Smooth muscle cell (in vitro differentiated cells): ENCODE data around the gene BNIP2. TPM values are rescaled to one million over a fixed set of nuclear protein-coding genes. Genes with fewer than 3 reads are reported as not detected.

Experiments used
- DNase-seq: peaks from one replicate; lab custom pipeline; 2025; ENCODE audit not compliant: unreplicated experiment; lab: John Stamatoyannopoulos, UW
- H2AFZ ChIP-seq: fragments of 200-600 bp; sonication (generic); 2 replicates; pipeline ENCODE4 v1.6.0; 2016; ENCODE audit warnings: antibody characterized with exemption, low read depth, mild to moderate bottlenecking
- H3F3A ChIP-seq: fragments of 200-600 bp; sonication (generic); 2 replicates; pipeline ENCODE4 v1.6.0; 2017; ENCODE audit warnings: antibody characterized with exemption, low read depth
- H3K27ac ChIP-seq: fragments of 200-600 bp; sonication (generic); 2 replicates; pipeline ENCODE4 v1.5.1; 2016; ENCODE audit warnings: low read depth, mild to moderate bottlenecking
- H3K27me3 ChIP-seq: fragments of 200-600 bp; sonication (generic); 2 replicates; pipeline ENCODE4 v1.6.1; 2016; ENCODE audit warnings: low read depth, mild to moderate bottlenecking
- H3K36me3 ChIP-seq: fragments of 200-600 bp; sonication (generic); 2 replicates; pipeline ENCODE4 v1.5.1; 2016; ENCODE audit warnings: low read depth
- H3K4me1 ChIP-seq: fragments of 200-600 bp; sonication (generic); 2 replicates; pipeline ENCODE4 v1.5.1; 2016; ENCODE audit warnings: low read depth
- H3K4me2 ChIP-seq: fragments of 200-600 bp; sonication (generic); 2 replicates; pipeline ENCODE4 v1.6.0; 2016; ENCODE audit warnings: mild to moderate bottlenecking
- H3K4me3 ChIP-seq: fragments of 200-600 bp; sonication (generic); 2 replicates; pipeline ENCODE4 v1.5.1; 2016; ENCODE audit warnings: mild to moderate bottlenecking
- H3K79me2 ChIP-seq: fragments of 200-600 bp; sonication (generic); 2 replicates; pipeline ENCODE4 v1.6.0; 2016; ENCODE audit warnings: low read depth, mild to moderate bottlenecking
- H3K9ac ChIP-seq: fragments of 200-600 bp; sonication (generic); 2 replicates; pipeline ENCODE4 v1.6.0; 2016; ENCODE audit warnings: low read depth
- H3K9me3 ChIP-seq: fragments of 200-600 bp; sonication (generic); replicated peaks from 2 replicates; pipeline ENCODE4 v1.5.1; 2016; ENCODE audit warnings: low read depth
- H4K20me1 ChIP-seq: fragments of 200-600 bp; sonication (generic); 2 replicates; pipeline ENCODE4 v1.6.0; 2016; ENCODE audit warnings: low read depth
- CTCF ChIP-seq: fragments of 200-600 bp; sonication (generic); IDR thresholded peaks from 2 replicates; pipeline ENCODE4 v1.5.1; 2017; ENCODE audit warnings: borderline replicate concordance, mild to moderate bottlenecking, antibody characterized with exemption; ENCODE audit not compliant: insufficient read depth, poor library complexity, severe bottlenecking
- WGBS: methylation state at CpG from one replicate; pipeline ENCODE4 v1.1.7; 2016; ENCODE audit warnings: low lambda C conversion rate; 5-methylcytosine and 5-hydroxymethylcytosine counted together
- polyA plus RNA-seq: library from polyadenylated mRNA; unstranded; fragments of >200 nt; fragmentation: Nextera tagmentation; extraction: Ambion mirVana; gene quantifications from 2 replicates; pipeline ENCODE4 v1.2.1, GENCODE V29; 2016
- total RNA-seq: library from RNA; depleted of rRNA; stranded (reverse); fragments of >200 nt; gene quantifications from 2 replicates; pipeline ENCODE4 v1.2.3, GENCODE V29; 2014

The BNIP2 gene
- total and polyA plus RNA-seq, 2 experiments from 2014 or later: 48.7 to 104 TPM

- H3K79me2 ChIP-seq: peaks cover 52% of the 10 kb centered on the region
- no peak overlapping the region for H3K9ac ChIP-seq
- no peak for DNase-seq
- no peak overlapping the region for H3K4me2 ChIP-seq
- H3K4me1 ChIP-seq: no peaks in the 10 kb centered on the region
- H3K27ac ChIP-seq: no peak overlapping the region
- TF ChIP-seq CTCF: no peak
- no peaks in the 10 kb centered on the region for H3K9me3 ChIP-seq
- WGBS: 96% methylated on average over 6 of the region's 6 CpGs
- H3K4me3 ChIP-seq: no peak overlapping the region
- peaks cover 41% of the 10 kb centered on the region for H3K36me3 ChIP-seq
- no peaks in the 10 kb centered on the region for H3F3A ChIP-seq
- peaks cover 66% of the 10 kb centered on the region for H4K20me1 ChIP-seq
- H2AFZ ChIP-seq: no peak overlapping the region
- H3K27me3 ChIP-seq: no peaks in the 10 kb centered on the region
These were observed 8.8 kb downstream of the BNIP2 start for GRCh38 chr15:59680346-59680745.

- WGBS: 86% methylated on average over 1 of the region's 1 CpG
- DNase-seq: no peak
- Histone ChIP-seq H3K4me3 (no peak overlapping the region), H3K27me3 (no peaks in the 10 kb centered on the region), H3K4me2 (no peak overlapping the region), H4K20me1 (peaks cover 57% of the 10 kb centered on the region), H2AFZ (no peak overlapping the region), H3K9ac (no peak overlapping the region), H3F3A (no peaks in the 10 kb centered on the region), H3K36me3 (peaks cover 46% of the 10 kb centered on the region), H3K27ac (no peak overlapping the region), H3K79me2 (peaks cover 34% of the 10 kb centered on the region), H3K4me1 (no peaks in the 10 kb centered on the region), H3K9me3 (no peaks in the 10 kb centered on the region)
- no peak for TF ChIP-seq CTCF
These were observed 10.5 kb downstream of the BNIP2 start for GRCh38 chr15:59678620-59679019.

- Histone ChIP-seq H3K9ac (no peak overlapping the region), H4K20me1 (peaks cover 52% of the 10 kb centered on the region), H3K27me3 (no peaks in the 10 kb centered on the region), H3K4me1 (no peaks in the 10 kb centered on the region), H3K4me3 (no peak overlapping the region), H3K27ac (no peak overlapping the region), H3K79me2 (peaks cover 30% of the 10 kb centered on the region), H3K4me2 (no peak overlapping the region), H2AFZ (no peak overlapping the region), H3F3A (no peaks in the 10 kb centered on the region), H3K9me3 (no peaks in the 10 kb centered on the region), H3K36me3 (peaks cover 46% of the 10 kb centered on the region)
- WGBS: 97% methylated on average over 1 of the region's 1 CpG
- no peak for DNase-seq
- TF ChIP-seq CTCF: no peak
These were observed 10.9 kb downstream of the BNIP2 start for GRCh38 chr15:59678172-59678571.

- H3K27me3 ChIP-seq: no peaks in the 10 kb centered on the region
- 98% methylated on average over 22 of the region's 23 CpGs for WGBS
- no peak overlapping the region for H3K4me3 ChIP-seq
- peaks cover 58% of the 10 kb centered on the region for H3K36me3 ChIP-seq
- no peak for DNase-seq
- H2AFZ ChIP-seq: no peak overlapping the region
- H3K4me1 ChIP-seq: no peaks in the 10 kb centered on the region
- no peaks in the 10 kb centered on the region for H3F3A ChIP-seq
- peaks cover 18% of the 10 kb centered on the region for H3K79me2 ChIP-seq
- H3K9me3 ChIP-seq: no peaks in the 10 kb centered on the region
- no peak overlapping the region for H3K4me2 ChIP-seq
- no peak for TF ChIP-seq CTCF
- no peak overlapping the region for H3K27ac ChIP-seq
- H3K9ac ChIP-seq: no peak overlapping the region
- peaks cover 36% of the 10 kb centered on the region for H4K20me1 ChIP-seq
These were observed 12.6 kb downstream of the BNIP2 start for GRCh38 chr15:59676565-59676964.
